Ovary (tissue), 9 donors: ENCODE measurements around the gene APEH. TPM values are rescaled to one million over a fixed set of nuclear protein-coding genes. Genes with fewer than 3 reads are reported as not detected.

Experiments
- DNase-seq, 5 donors: peaks; one replicate each; pipeline ENCODE4 v3.0.0-alpha.2; 2019 to 2020
- H3K27ac ChIP-seq, 2 donors: fragments of 200-600 bp; one replicate each; pipeline versions ENCODE4 v1.5.1 to v1.8.0; 2019 to 2022
- H3K27me3 ChIP-seq: fragments of 200-600 bp; one replicate; pipeline ENCODE4 v1.8.0; 2022
- H3K36me3 ChIP-seq: fragments of 200-600 bp; sonication (generic); one replicate; pipeline ENCODE4 v1.5.1; 2019
- H3K4me1 ChIP-seq: one replicate; pipeline ENCODE4 v1.8.1; 2013; ENCODE audit warnings: mild to moderate bottlenecking, moderate library complexity; ENCODE audit not compliant: insufficient read depth
- H3K4me3 ChIP-seq: fragments of 200-600 bp; sonication (generic); one replicate; pipeline ENCODE4 v1.5.1; 2017
- H3K9me3 ChIP-seq, 2 donors: fragments of 200-600 bp in 1 of 2; sonication (generic) in 1 of 2; one replicate each; pipeline versions ENCODE4 v1.5.1 to v1.8.1; 2013 to 2019; ENCODE audit warnings: mild to moderate bottlenecking in 1 of 2, moderate library complexity in 1 of 2
- CTCF ChIP-seq, 3 donors: fragments of 450-650 bp in 2 of 3; fragments of 200-600 bp in 1 of 3; IDR thresholded peaks; one replicate each; pipeline versions ENCODE4 v1.5.1 to v1.8.0; 2016 to 2022; ENCODE audit warnings: antibody characterized with exemption in 3 of 3, mild to moderate bottlenecking in 1 of 3
- EP300 ChIP-seq: sonication (generic); formaldehyde crosslinking; IDR thresholded peaks from one replicate; pipeline ENCODE4 v1.6.1; 2017; ENCODE audit warnings: antibody characterized with exemption
- POLR2A ChIP-seq: fragments of 450-650 bp; IDR thresholded peaks from one replicate; pipeline ENCODE4 v1.6.1; 2017; ENCODE audit warnings: antibody characterized with exemption, mild to moderate bottlenecking, moderate library complexity
- WGBS, 3 donors: extraction: QIAGEN DNeasy Blood & Tissue Kit in 1 of 3; methylation state at CpG; one replicate each; pipeline versions ENCODE4 v1.1.5 to v1.1.7; 2013 to 2017; 5-methylcytosine and 5-hydroxymethylcytosine counted together
- intact Hi-C, 4 donors: fragments of 100-400 bp; cut with DNase I; formaldehyde crosslinking; loops; one replicate each; pipeline versions ENCODE4 v1.11.0 to v1.15.1; 2022 to 2023
- polyA plus RNA-seq, 2 donors: library from polyadenylated mRNA; stranded (reverse); fragments of 200-250 nt in 1 of 2; fragments of 350-450 nt in 1 of 2; fragmentation: Illumina TruSeq in 1 of 2; extraction: RNeasy Lipid Tissue Mini Kit (QIAGEN cat#74804) in 1 of 2; gene quantifications; one replicate each; pipeline ENCODE4 v1.2.3, GENCODE V29; 2013 to 2014
- total RNA-seq, 7 donors: library from RNA; depleted of rRNA in 2 of 7; stranded (reverse); fragments of >200 nt in 2 of 7; fragmentation: NEBNext Ultra II Directional in 3 of 7; extraction: Animal tissue kit (Norgen Biotek cat#: 25700) in 3 of 7; gene quantifications; one replicate each; pipeline versions ENCODE4 v1.1.0 to v1.2.4, GENCODE V29; 2016 to 2023
- donor health status: DM: no; HTN: no; CAD: no; lungs with moderate emphysema.
- donor health status: DM: no; HTN: no; CAD: no.
- donor health status: Bipolar disorder and iron deficiency.
- donor health status: DM: yes; HTN: yes; CAD: no.
- donor health status: DM: no; HTN: no; CAD: no.
- donor health status: DM: yes; HTN: yes; CAD: no.

Gene APEH
- total and polyA plus RNA-seq, 9 donors: 33.7 to 90.9 (median 60.6) TPM

- no peaks in the 10 kb centered on the region for H3K36me3 ChIP-seq
- H3K4me3 ChIP-seq: no peak overlapping the region
- H3K9me3 ChIP-seq: no peaks in the 10 kb centered on the region
- no peaks in the 10 kb centered on the region for H3K27me3 ChIP-seq
- H3K4me1 ChIP-seq: no peaks in the 10 kb centered on the region
- no peak for DNase-seq
- 78 to 92% (median 80%) methylated on average over 1 of the region's 1 CpG for WGBS, 3 donors
- intact Hi-C loops: no loop called here
- TF ChIP-seq POLR2A: no peak
- no peak for TF ChIP-seq EP300
- TF ChIP-seq CTCF (IDR thresholded peaks at IDR 0.05): no peak
- no peak overlapping the region for H3K27ac ChIP-seq
Observed at GRCh38 chr3:49630784-49631183, 43.4 kb upstream of the APEH start.

GRCh38 chr3:49634736-49635135 lies 39.4 kb upstream of the APEH start:
- no peaks in the 10 kb centered on the region for H3K36me3 ChIP-seq
- peaks cover 2% of the 10 kb centered on the region for H3K4me1 ChIP-seq
- H3K27ac ChIP-seq: no peak overlapping the region
- H3K27me3 ChIP-seq: no peaks in the 10 kb centered on the region
- 76 to 82% (median 81%) methylated on average over 3 of the region's 3 CpGs for WGBS, 3 donors
- TF ChIP-seq EP300 (no peak), POLR2A (no peak), CTCF (IDR thresholded peaks at IDR 0.05) (no peak)
- DNase-seq: no peak
- intact Hi-C loops: no loop called here
- no peak overlapping the region for H3K4me3 ChIP-seq
- H3K9me3 ChIP-seq: no peaks in the 10 kb centered on the region

- TF ChIP-seq POLR2A (no peak), EP300 (no peak), CTCF (IDR thresholded peaks at IDR 0.05) (no peak)
- intact Hi-C loops: no loop called here
- 62 to 72% (median 71%) methylated on average over 7 of the region's 7 CpGs for WGBS, 3 donors
- peaks cover 2% of the 10 kb centered on the region for H3K4me1 ChIP-seq
- no peaks in the 10 kb centered on the region for H3K9me3 ChIP-seq
- no peaks in the 10 kb centered on the region for H3K36me3 ChIP-seq
- H3K27ac ChIP-seq: no peak overlapping the region
- no peaks in the 10 kb centered on the region for H3K27me3 ChIP-seq
- no peak overlapping the region for H3K4me3 ChIP-seq
- no peak for DNase-seq
Observed at GRCh38 chr3:49636883-49637609, 37.1 kb upstream of the APEH start.

- Histone ChIP-seq H3K9me3 (no peaks in the 10 kb centered on the region), H3K4me1 (peaks cover 2% of the 10 kb centered on the region), H3K27me3 (no peaks in the 10 kb centered on the region), H3K36me3 (no peaks in the 10 kb centered on the region), H3K4me3 (no peak overlapping the region), H3K27ac (no peak overlapping the region)
- WGBS, 3 donors: 38 to 51% (median 47%) methylated on average over 8 of the region's 8 CpGs
- no peak for TF ChIP-seq CTCF (IDR thresholded peaks at IDR 0.05)
- no peak for TF ChIP-seq POLR2A
- TF ChIP-seq EP300: no peak
- no peak for DNase-seq
- intact Hi-C loops: no loop called here
Observed at GRCh38 chr3:49638445-49638844, 35.7 kb upstream of the APEH start.
